OCI-LY3 (cell line): ENCODE data around the gene SERPINE2.

ENCODE experiments used
- H2AFZ ChIP-seq: fragments of 200-600, 300-600 bp; shearing (Covaris generic); 2 replicates; pipeline ENCODE4 v1.6.0; 2014; ENCODE audit warnings: antibody characterized with exemption, low read depth, low read length
- H3K27ac ChIP-seq: fragments of 200-600, 300-600 bp; sonication (generic); 2 replicates; pipeline ENCODE4 v1.5.1; 2014; ENCODE audit warnings: mild to moderate bottlenecking, low read length, moderate library complexity, mixed read lengths
- H3K27me3 ChIP-seq: fragments of 200-600, 300-600 bp; sonication (generic); 2 replicates; pipeline ENCODE4 v1.6.1; 2014; ENCODE audit warnings: low read depth, low read length, mixed read lengths
- H3K36me3 ChIP-seq: fragments of 200-600, 300-600 bp; sonication (generic); replicated peaks from 2 replicates; pipeline ENCODE3; 2014; ENCODE audit warnings: low read depth, low read length, mixed read lengths
- H3K4me1 ChIP-seq: fragments of 300-600, 200-600 bp; sonication (generic); 2 replicates; pipeline ENCODE4 v1.6.1; 2014; ENCODE audit warnings: low read length, mixed read lengths
- H3K4me2 ChIP-seq: fragments of 200-600, 300-600 bp; sonication (generic); 2 replicates; pipeline ENCODE4 v1.6.1; 2014; ENCODE audit warnings: low read length, mixed read lengths
- H3K4me3 ChIP-seq: fragments of 300-600, 200-600 bp; sonication (generic); 2 replicates; pipeline ENCODE4 v1.5.1; 2014; ENCODE audit warnings: antibody characterized with exemption, mild to moderate bottlenecking, low read length, moderate library complexity
- H3K79me2 ChIP-seq: fragments of 300-600, 200-600 bp; shearing (Covaris generic); 2 replicates; pipeline ENCODE4 v1.6.1; 2014; ENCODE audit warnings: mild to moderate bottlenecking, low read length, mixed read lengths
- H3K9ac ChIP-seq: fragments of 300-600, 200-600 bp; shearing (Covaris generic); 2 replicates; pipeline ENCODE4 v1.6.0; 2014; ENCODE audit warnings: mild to moderate bottlenecking, low read length, moderate library complexity
- H3K9me3 ChIP-seq: fragments of 200-600, 300-600 bp; shearing (Covaris generic); 2 replicates; pipeline ENCODE4 v1.6.1; 2014; ENCODE audit warnings: low read length, mixed read lengths; ENCODE audit not compliant: insufficient read depth
- H4K20me1 ChIP-seq: fragments of 200-600, 300-600 bp; sonication (generic); 2 replicates; pipeline ENCODE4 v1.6.1; 2016; ENCODE audit warnings: low read length, mixed read lengths; ENCODE audit not compliant: insufficient read depth
- EZH2phosphoT487 ChIP-seq: fragments of 200-600 bp; shearing (Covaris generic); IDR thresholded peaks from 2 replicates; pipeline ENCODE4 v1.6.1; 2018; ENCODE audit warnings: antibody characterized with exemption, mixed run types, low read depth
- TF ChIP-seq, protein P1 (sequence below): fragments of 200-600, 300-600 bp; sonication (generic); IDR thresholded peaks from 2 replicates; pipeline ENCODE4 v1.5.1; 2014; ENCODE audit warnings: antibody characterized with exemption, low read length, low read depth

Gene SERPINE2

DNA sequence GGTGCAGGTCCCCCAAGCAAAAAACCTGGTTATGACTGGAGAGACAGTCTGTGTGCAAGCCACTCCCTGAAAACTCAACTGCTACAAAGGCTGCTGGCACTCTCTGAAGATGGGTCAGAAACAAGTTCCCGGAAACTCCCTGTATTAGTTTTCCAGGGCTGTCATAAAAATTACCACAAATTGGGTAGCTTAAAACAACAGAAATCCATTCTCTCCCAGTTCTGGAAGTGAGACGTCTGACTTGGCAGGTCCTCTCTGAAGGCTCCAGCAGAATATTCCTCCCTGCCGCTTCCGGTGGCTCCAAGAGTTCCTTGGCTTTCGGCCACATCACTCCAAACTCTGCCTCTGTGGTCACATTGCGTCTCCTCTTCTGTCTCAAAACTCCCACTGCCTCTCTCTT is 30.1 kb upstream of the SERPINE2 start:
- no peak for TF ChIP-seq EZH2phosphoT487
- TF ChIP-seq, protein P1, sequence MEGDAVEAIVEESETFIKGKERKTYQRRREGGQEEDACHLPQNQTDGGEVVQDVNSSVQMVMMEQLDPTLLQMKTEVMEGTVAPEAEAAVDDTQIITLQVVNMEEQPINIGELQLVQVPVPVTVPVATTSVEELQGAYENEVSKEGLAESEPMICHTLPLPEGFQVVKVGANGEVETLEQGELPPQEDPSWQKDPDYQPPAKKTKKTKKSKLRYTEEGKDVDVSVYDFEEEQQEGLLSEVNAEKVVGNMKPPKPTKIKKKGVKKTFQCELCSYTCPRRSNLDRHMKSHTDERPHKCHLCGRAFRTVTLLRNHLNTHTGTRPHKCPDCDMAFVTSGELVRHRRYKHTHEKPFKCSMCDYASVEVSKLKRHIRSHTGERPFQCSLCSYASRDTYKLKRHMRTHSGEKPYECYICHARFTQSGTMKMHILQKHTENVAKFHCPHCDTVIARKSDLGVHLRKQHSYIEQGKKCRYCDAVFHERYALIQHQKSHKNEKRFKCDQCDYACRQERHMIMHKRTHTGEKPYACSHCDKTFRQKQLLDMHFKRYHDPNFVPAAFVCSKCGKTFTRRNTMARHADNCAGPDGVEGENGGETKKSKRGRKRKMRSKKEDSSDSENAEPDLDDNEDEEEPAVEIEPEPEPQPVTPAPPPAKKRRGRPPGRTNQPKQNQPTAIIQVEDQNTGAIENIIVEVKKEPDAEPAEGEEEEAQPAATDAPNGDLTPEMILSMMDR, result no peak
- Histone ChIP-seq H3K4me1 (no peaks in the 10 kb centered on the region), H3K9ac (no peak overlapping the region), H3K4me2 (no peak overlapping the region), H3K27ac (no peak overlapping the region), H3K27me3 (no peaks in the 10 kb centered on the region), H3K4me3 (no peak overlapping the region), H3K79me2 (no peaks in the 10 kb centered on the region), H3K9me3 (no peaks in the 10 kb centered on the region), H4K20me1 (no peaks in the 10 kb centered on the region), H3K36me3 (no peaks in the 10 kb centered on the region), H2AFZ (no peak overlapping the region)

DNA sequence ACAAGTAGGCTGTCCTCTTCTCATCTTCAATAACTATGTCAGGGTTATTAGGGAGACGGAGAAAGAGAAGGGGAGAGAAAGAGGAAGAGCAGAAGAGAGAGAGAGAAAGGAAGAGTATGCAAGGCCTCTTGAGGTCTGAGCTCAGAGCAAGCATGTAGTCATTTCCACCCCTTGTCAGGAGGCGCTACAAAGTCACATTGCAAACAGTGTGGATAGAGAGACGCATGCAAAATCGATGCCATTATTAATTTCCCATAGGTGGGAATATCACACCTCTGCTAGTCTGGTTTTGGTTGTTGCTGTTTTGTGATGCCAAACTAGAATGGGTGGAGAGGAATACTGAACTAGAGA is 24.2 kb upstream of the SERPINE2 start:
- Histone ChIP-seq H3K9ac (no peak overlapping the region), H3K4me1 (0 out of 2 replicates have a peak, but pooled peaks cover 3% of the 10 kb centered on the region), H3K9me3 (no peaks in the 10 kb centered on the region), H2AFZ (no peak overlapping the region), H4K20me1 (no peaks in the 10 kb centered on the region), H3K79me2 (no peaks in the 10 kb centered on the region), H3K4me2 (no peak overlapping the region), H3K4me3 (no peak overlapping the region), H3K36me3 (no peaks in the 10 kb centered on the region), H3K27ac (no peak overlapping the region), H3K27me3 (no peaks in the 10 kb centered on the region)
- TF ChIP-seq, protein P1, result no peak
- TF ChIP-seq EZH2phosphoT487, result no peak

DNA sequence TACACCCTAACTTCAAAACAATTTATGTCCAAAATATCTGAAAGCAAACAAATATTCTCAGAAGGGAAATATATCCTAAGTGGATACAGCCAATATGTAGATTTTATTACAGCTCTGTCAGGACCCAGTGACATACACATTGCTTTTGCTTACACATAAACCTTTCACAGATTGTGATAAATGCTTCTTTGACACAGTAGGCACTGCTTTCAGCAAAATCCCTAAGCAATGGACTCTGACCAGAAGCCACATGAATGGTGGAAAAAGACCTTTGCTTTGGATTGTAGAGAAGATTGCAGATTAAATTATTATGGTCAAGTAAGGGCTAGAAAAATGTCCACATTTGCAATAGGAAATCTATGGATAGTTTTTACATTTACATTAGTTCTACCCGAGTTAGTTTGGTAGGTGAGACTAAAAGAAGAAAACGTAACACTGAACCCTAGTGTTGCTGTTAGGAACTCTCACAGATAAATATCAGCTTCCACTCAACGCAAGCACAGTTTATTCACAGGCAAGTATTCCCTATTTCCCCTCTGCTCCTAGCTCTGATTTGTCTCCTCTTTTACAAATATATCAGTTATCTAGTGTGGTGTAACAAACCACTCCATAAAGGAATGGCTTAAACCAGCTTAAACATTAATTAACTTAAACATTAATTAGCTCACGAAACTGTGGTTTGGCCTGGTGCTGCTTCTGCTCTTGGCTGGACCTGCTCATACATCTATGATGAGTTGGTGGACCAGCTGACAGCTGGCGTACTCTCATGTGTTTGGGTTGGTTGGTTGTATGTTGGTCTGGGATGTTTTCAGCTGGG is 23.6 kb upstream of the SERPINE2 start:
- no peak overlapping the region for H3K27ac ChIP-seq
- no peak overlapping the region for H3K4me3 ChIP-seq
- no peaks in the 10 kb centered on the region for H3K36me3 ChIP-seq
- H2AFZ ChIP-seq, result no peak overlapping the region
- 0 out of 2 replicates have a peak, but pooled peaks cover 3% of the 10 kb centered on the region for H3K4me1 ChIP-seq
- no peak overlapping the region for H3K9ac ChIP-seq
- TF ChIP-seq, protein P1, result 0 out of 2 replicates have a peak, but pooled peaks have one; percentile 4
- TF ChIP-seq EZH2phosphoT487, result no peak
- H4K20me1 ChIP-seq, result no peaks in the 10 kb centered on the region
- no peaks in the 10 kb centered on the region for H3K9me3 ChIP-seq
- no peaks in the 10 kb centered on the region for H3K27me3 ChIP-seq
- H3K79me2 ChIP-seq, result no peaks in the 10 kb centered on the region
- H3K4me2 ChIP-seq, result no peak overlapping the region

DNA sequence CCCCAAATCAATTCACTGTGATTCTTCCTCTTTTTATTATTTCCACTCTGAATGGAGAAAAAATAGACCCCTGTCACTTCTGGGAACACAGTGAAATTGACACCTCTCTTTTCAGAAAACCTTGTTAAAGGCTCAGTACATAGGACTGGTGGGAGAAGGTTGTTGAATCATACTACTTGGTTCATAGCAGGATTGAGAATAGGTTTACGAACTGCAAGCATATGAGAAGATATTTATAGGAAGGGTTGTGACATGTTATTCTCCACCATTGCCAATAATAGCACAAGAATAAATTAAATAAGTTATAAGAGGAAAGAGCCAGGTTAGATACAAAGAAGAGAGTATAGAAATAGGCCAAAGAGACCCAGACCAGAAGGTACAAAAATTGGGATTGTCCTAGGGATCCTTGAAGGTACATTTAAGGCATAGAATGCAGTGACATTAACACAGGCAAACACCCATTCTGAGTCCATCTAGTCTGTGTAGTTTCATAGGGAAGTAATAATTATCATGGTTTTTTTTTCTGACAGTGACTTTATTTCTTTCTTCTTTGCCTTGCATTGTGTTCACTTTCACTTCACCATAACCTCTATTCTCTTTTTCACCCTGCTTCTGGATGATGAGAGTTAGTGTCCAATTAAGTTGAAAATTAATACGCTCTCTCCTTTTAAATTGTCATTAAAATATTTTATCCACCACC is 21.8 kb upstream of the SERPINE2 start:
- TF ChIP-seq EZH2phosphoT487, result no peak
- TF ChIP-seq, protein P1, result no peak
- Histone ChIP-seq H3K27ac (no peak overlapping the region), H3K9ac (no peak overlapping the region), H3K4me3 (no peak overlapping the region), H3K4me2 (no peak overlapping the region), H3K4me1 (0 out of 2 replicates have a peak, but pooled peaks cover 3% of the 10 kb centered on the region), H2AFZ (no peak overlapping the region), H3K79me2 (no peaks in the 10 kb centered on the region), H3K36me3 (no peaks in the 10 kb centered on the region), H4K20me1 (no peaks in the 10 kb centered on the region), H3K9me3 (no peaks in the 10 kb centered on the region), H3K27me3 (no peaks in the 10 kb centered on the region)
